Measurements from ENCODE around the gene MYL10.

GRCh38 chr7:101671371-101672356 is 42.6 kb upstream of the MYL10 start:
- TF ChIP-seq CTCF (IDR thresholded peaks at IDR 0.05) (no peak), POLR2A (IDR thresholded peaks at IDR 0.05; ENCODE audit: low read length) (no peak), CHD2 (IDR thresholded peaks at IDR 0.05; ENCODE audit: low read length, partially characterized antibody) (no peak), EP300 (IDR thresholded peaks at IDR 0.05) (no peak), CHD4 (IDR thresholded peaks at IDR 0.05; ENCODE audit: borderline replicate concordance) (no peak), RCOR1 (IDR thresholded peaks at IDR 0.05; ENCODE audit: low read depth, low read length) (no peak), EHMT2 (IDR thresholded peaks at IDR 0.05; ENCODE audit: low read depth) (no peak), ZNF302 (CRISPR knock-in tag; IDR thresholded peaks at IDR 0.05) (no peak), HMGXB4 (CRISPR knock-in tag; IDR thresholded peaks at IDR 0.05; ENCODE audit: borderline replicate concordance) (no peak), CBX8 (IDR thresholded peaks at IDR 0.05) (no peak), REST (IDR thresholded peaks at IDR 0.05) (no peak)

Data from A549 (cell line).